Measurements from ENCODE around the gene RBM19.

Gene RBM19

DNA sequence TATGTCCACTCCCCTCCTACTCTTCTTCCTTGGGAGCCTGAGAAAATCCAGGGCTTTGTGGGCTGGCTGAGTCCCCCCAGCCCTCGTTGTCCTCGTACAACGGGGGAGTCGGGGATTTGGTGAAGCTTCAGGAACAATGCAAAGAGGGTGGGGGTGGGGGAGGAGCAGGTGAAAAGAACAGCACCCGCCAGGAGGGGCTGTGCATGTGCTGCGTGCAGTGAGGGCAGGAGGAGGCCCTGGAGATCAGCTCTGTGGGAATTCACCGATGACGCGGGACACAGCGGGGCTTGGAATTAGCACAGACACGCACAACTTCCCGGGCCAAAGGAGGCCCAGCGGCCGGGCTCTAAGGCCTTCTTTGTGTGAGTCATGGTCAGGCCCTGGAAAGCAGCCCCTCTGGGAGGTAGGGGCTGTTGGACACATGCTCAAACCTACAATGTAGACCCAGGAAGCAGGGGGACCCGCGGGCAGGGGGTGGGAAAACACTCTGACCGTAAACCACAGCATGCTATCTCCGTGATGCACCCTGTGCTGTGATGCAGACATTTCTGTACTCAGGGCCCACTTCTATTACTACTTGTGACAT, 32.8 kb downstream of the RBM19 start:
- TF ChIP-seq CTCF (conservative IDR thresholded peaks at IDR 0.05; ENCODE audit: low read depth) = no peak
- no peak overlapping the region for H3K27ac ChIP-seq

GRCh38 chr12:113932381-113933196, 33.5 kb downstream of the RBM19 start:
- no peak overlapping the region for H3K27ac ChIP-seq
- no peak for DNase-seq (ENCODE audit: low spot score)
- TF ChIP-seq CTCF (conservative IDR thresholded peaks at IDR 0.05; ENCODE audit: low read depth) = no peak
- ChIA-PET CTCF (no interaction called here), POLR2A (ENCODE audit: low non-redundant PET) (no interaction called here)

More for the DNA sequence above, 32.8 kb downstream of the RBM19 start:
- no peak for DNase-seq (ENCODE audit: low spot score)
- ChIA-PET CTCF (no interaction called here), POLR2A (ENCODE audit: low non-redundant PET) (no interaction called here)

DNA sequence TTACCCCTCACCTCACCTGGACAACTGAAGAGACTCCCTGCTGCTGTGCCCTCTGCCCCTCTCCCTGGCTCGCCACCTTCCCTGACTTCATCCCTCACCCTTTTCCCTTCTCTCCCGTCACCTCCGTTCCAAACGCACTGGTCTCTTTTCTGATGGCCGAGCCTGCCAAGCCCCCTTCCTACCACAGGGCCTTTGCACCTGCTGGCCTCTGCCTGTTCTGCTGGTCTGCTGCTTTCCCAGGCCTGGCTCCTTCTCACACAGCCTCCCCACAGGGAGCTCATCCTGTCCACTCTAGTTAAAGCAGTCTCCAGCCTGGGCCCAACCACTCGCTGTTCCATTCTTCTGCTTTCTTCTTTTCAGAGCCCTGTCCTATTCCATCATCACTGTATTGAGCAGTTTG, 34.6 kb downstream of the RBM19 start:
- no peak for DNase-seq (ENCODE audit: low spot score)
- CTCF ChIA-PET = interaction anchor here (0.6 kb wide), 1 partner anchor 352 kb away, joined by 3 read pairs; no protein-coding TSS in a partner anchor
- POLR2A ChIA-PET (ENCODE audit: low non-redundant PET) = no interaction called here
- no peak overlapping the region for H3K27ac ChIP-seq
- no peak for TF ChIP-seq CTCF (conservative IDR thresholded peaks at IDR 0.05; ENCODE audit: low read depth)

DNA sequence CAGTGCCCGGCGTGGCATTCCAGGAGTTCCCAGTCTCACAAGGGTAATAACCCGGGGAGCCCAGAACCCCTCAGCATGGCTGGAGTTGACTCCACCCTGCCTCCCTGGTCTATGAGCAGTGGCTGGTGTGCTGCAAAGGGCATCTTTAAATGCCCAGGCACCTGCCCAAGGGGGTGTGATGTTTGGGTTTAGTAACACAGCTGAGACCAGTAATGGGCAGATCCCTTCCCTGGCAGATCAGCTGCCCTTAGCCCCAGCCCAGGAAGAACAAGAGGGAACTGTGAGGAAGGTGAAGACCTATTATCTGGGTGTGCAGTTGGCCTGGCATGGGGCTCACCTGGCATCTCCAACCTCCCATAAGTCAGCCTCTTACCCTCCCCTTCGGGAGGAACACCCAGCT, 35.9 kb downstream of the RBM19 start:
- DNase-seq (ENCODE audit: low spot score) = no peak
- no peak for TF ChIP-seq CTCF (conservative IDR thresholded peaks at IDR 0.05; ENCODE audit: low read depth)
- CTCF ChIA-PET = no interaction called here
- POLR2A ChIA-PET (ENCODE audit: low non-redundant PET) = no interaction called here
- H3K27ac ChIP-seq = no peak overlapping the region

GRCh38 chr12:113929312-113929989, 36.7 kb downstream of the RBM19 start:
- H3K27ac ChIP-seq = no peak overlapping the region
- no peak for TF ChIP-seq CTCF (conservative IDR thresholded peaks at IDR 0.05; ENCODE audit: low read depth)
- CTCF ChIA-PET = interaction anchor here (1.6 kb wide), 1 partner anchor 37 kb away, joined by 10 read pairs; the partner anchor contains the start of gene RBM19
- POLR2A ChIA-PET (ENCODE audit: low non-redundant PET) = no interaction called here
- DNase-seq (ENCODE audit: low spot score) = no peak

GRCh38 chr12:113926788-113927187, 39.3 kb downstream of the RBM19 start:
- H3K27ac ChIP-seq = no peak overlapping the region
- DNase-seq (ENCODE audit: low spot score) = no peak
- ChIA-PET CTCF (no interaction called here), POLR2A (ENCODE audit: low non-redundant PET) (no interaction called here)
- no peak for TF ChIP-seq CTCF (conservative IDR thresholded peaks at IDR 0.05; ENCODE audit: low read depth)
